H9 (cell line): ENCODE results near the gene ELOVL2. TPM values are rescaled to one million over a fixed set of nuclear protein-coding genes. Genes with fewer than 3 reads are reported as not detected.

Experiments
- DNase-seq: peaks from one replicate; pipeline ENCODE4 v3.0.0-alpha.2; 2017
- H2AFZ ChIP-seq: one replicate; pipeline ENCODE4 v1.6.1; 2013; ENCODE audit warnings: mild to moderate bottlenecking, low read length, control low read depth, moderate library complexity
- H2AK5ac ChIP-seq: 2 replicates; pipeline ENCODE4 v1.6.1; 2013; ENCODE audit warnings: low read length, control low read depth, mixed read lengths; ENCODE audit not compliant: insufficient read length
- H2BK120ac ChIP-seq: one replicate; pipeline ENCODE4 v1.6.1; 2013; ENCODE audit warnings: low read depth, mild to moderate bottlenecking, low read length, control low read depth, inconsistent platforms; ENCODE audit not compliant: poor library complexity, severe bottlenecking
- H2BK12ac ChIP-seq: 2 replicates; pipeline ENCODE4 v1.6.1; 2013; ENCODE audit warnings: low read length, control low read depth, mixed read lengths, low read depth; ENCODE audit not compliant: insufficient read length
- H2BK15ac ChIP-seq: 2 replicates; pipeline ENCODE4 v1.6.1; 2013; ENCODE audit warnings: low read depth, low read length, control low read depth
- H2BK20ac ChIP-seq: one replicate; pipeline ENCODE4 v1.6.1; 2013; ENCODE audit warnings: low read depth, mild to moderate bottlenecking, low read length, control low read depth, inconsistent platforms; ENCODE audit not compliant: poor library complexity, severe bottlenecking
- H2BK5ac ChIP-seq: 2 replicates; pipeline ENCODE4 v1.6.1; 2013; ENCODE audit warnings: low read length, control low read depth, mixed read lengths; ENCODE audit not compliant: insufficient read length
- H3K14ac ChIP-seq: 2 replicates; pipeline ENCODE4 v1.6.1; 2013; ENCODE audit warnings: low read length, control low read depth; ENCODE audit not compliant: insufficient read depth
- H3K18ac ChIP-seq: 2 replicates; pipeline ENCODE4 v1.6.1; 2013; ENCODE audit warnings: low read depth, mild to moderate bottlenecking, mixed read lengths, low read length, control low read depth; ENCODE audit not compliant: insufficient read length
- H3K23ac ChIP-seq: 2 replicates; pipeline ENCODE4 v1.6.1; 2013; ENCODE audit warnings: low read length, control low read depth, mixed read lengths, low read depth; ENCODE audit not compliant: insufficient read length
- H3K23me2 ChIP-seq: 2 replicates; pipeline ENCODE4 v1.6.1; 2013; ENCODE audit warnings: low read depth, mild to moderate bottlenecking, mixed read lengths, low read length, control low read depth; ENCODE audit not compliant: insufficient read length, poor library complexity, severe bottlenecking
- H3K27ac ChIP-seq: 2 replicates; pipeline ENCODE4 v1.5.1; 2013; ENCODE audit warnings: low read length, control low read depth, mixed read lengths, low read depth; ENCODE audit not compliant: insufficient read length
- H3K27me3 ChIP-seq: 2 replicates; pipeline ENCODE4 v1.6.1; 2013; ENCODE audit warnings: low read length, control low read depth, inconsistent platforms; ENCODE audit not compliant: insufficient read depth
- H3K4ac ChIP-seq: 2 replicates; pipeline ENCODE4 v1.6.1; 2013; ENCODE audit warnings: low read depth, mild to moderate bottlenecking, control low read depth, inconsistent platforms, low read length, moderate library complexity
- H3K4me1 ChIP-seq: 2 replicates; pipeline ENCODE4 v1.6.1; 2013; ENCODE audit warnings: low read length, control low read depth, inconsistent platforms; ENCODE audit not compliant: insufficient read depth
- H3K4me2 ChIP-seq: 2 replicates; pipeline ENCODE4 v1.6.1; 2013; ENCODE audit warnings: low read length, control low read depth, mixed read lengths; ENCODE audit not compliant: insufficient read length, insufficient read depth
- H3K56ac ChIP-seq: 2 replicates; pipeline ENCODE4 v1.6.1; 2013; ENCODE audit warnings: low read depth, mild to moderate bottlenecking, mixed read lengths, low read length, control low read depth; ENCODE audit not compliant: insufficient read length
- H3K79me1 ChIP-seq: 2 replicates; pipeline ENCODE4 v1.6.1; 2013; ENCODE audit warnings: low read depth, mild to moderate bottlenecking, moderate library complexity, low read length, control low read depth, inconsistent platforms; ENCODE audit not compliant: insufficient read depth, poor library complexity, severe bottlenecking
- H3K79me2 ChIP-seq: 2 replicates; pipeline ENCODE4 v1.6.1; 2013; ENCODE audit warnings: low read length, control low read depth, inconsistent platforms; ENCODE audit not compliant: insufficient read depth
- H3K9ac ChIP-seq: 2 replicates; pipeline ENCODE4 v1.6.1; 2013; ENCODE audit warnings: low read length, control low read depth, mixed read lengths; ENCODE audit not compliant: insufficient read length; ENCODE audit errors: extremely low read depth
- H3K9me3 ChIP-seq: one replicate; pipeline ENCODE4 v1.6.1; 2013; ENCODE audit warnings: low read depth, low read length, inconsistent platforms; ENCODE audit not compliant: control insufficient read depth
- H3T11ph ChIP-seq: one replicate; pipeline ENCODE4 v1.6.1; 2013; ENCODE audit warnings: mild to moderate bottlenecking, low read length, control low read depth, inconsistent platforms
- H4K20me1 ChIP-seq: one replicate; pipeline ENCODE4 v1.6.1; 2013; ENCODE audit not compliant: control insufficient read depth, insufficient read length, insufficient read depth
- H4K5ac ChIP-seq: 2 replicates; pipeline ENCODE4 v1.6.1; 2013; ENCODE audit warnings: low read depth, mild to moderate bottlenecking, mixed read lengths, low read length, control low read depth; ENCODE audit not compliant: insufficient read length
- H4K8ac ChIP-seq: replicated peaks from 2 replicates; pipeline ENCODE4 v1.6.1; 2013; ENCODE audit warnings: low read length, control low read depth, mixed read lengths, low read depth; ENCODE audit not compliant: insufficient read length
- H4K91ac ChIP-seq: 2 replicates; pipeline ENCODE4 v1.6.1; 2013; ENCODE audit warnings: low read depth, mild to moderate bottlenecking, moderate library complexity, mixed read lengths, low read length, control low read depth; ENCODE audit not compliant: insufficient read length
- H3K27ac Mint-ChIP-seq, 3 experiments: 2 replicates in 2 of 3; 3 replicates in 1 of 3; pipeline ENCODE4 v1.8.0; 2020 to 2021; ENCODE audit warnings: mixed read lengths in 3 of 3, mild to moderate bottlenecking in 1 of 3, moderate library complexity in 1 of 3
- H3K27me3 Mint-ChIP-seq: 2 replicates; pipeline ENCODE4 v1.8.0; 2021; ENCODE audit warnings: low read depth, mild to moderate bottlenecking, moderate library complexity, mixed read lengths
- H3K36me3 Mint-ChIP-seq, 3 experiments: 2 replicates in 2 of 3; 3 replicates in 1 of 3; pipeline ENCODE4 v1.8.0; 2020 to 2021; ENCODE audit warnings: low read depth in 3 of 3, mixed read lengths in 3 of 3; ENCODE audit not compliant: insufficient read depth in 1 of 3
- H3K4me1 Mint-ChIP-seq, 2 experiments: 2 replicates each; pipeline ENCODE4 v1.8.0; 2020; ENCODE audit warnings: mixed read lengths in 2 of 2
- H3K4me3 Mint-ChIP-seq, 2 experiments: 2 replicates in 1 of 2; 3 replicates in 1 of 2; pipeline ENCODE4 v1.8.0; 2020 to 2021; ENCODE audit warnings: mild to moderate bottlenecking in 2 of 2, mixed read lengths in 2 of 2, moderate library complexity in 1 of 2
- H3K9me3 Mint-ChIP-seq, 2 experiments: 2 replicates in 1 of 2; 3 replicates in 1 of 2; pipeline ENCODE4 v1.8.0; 2020; ENCODE audit warnings: mild to moderate bottlenecking in 2 of 2, mixed read lengths in 2 of 2, moderate library complexity in 1 of 2
- WGBS: extraction: QIAGEN DNeasy Blood & Tissue Kit; methylation state at CpG from one replicate; pipeline ENCODE4 v1.1.7; 2013; ENCODE audit warnings: missing lambda C conversion rate, low lambda C conversion rate, mixed read lengths; ENCODE audit not compliant: insufficient read length; ENCODE audit errors: extremely low coverage; 5-methylcytosine and 5-hydroxymethylcytosine counted together
- total RNA-seq: library from RNA; stranded (reverse); gene quantifications from 2 replicates; pipeline ENCODE4 v1.2.1, GENCODE V29; 2021
- TF ChIP-seq, protein P1 (sequence below): fragments of 200-600 bp; sonication (generic); conservative IDR thresholded peaks from 3 replicates; pipeline ENCODE4 v1.8.0; 2021; ENCODE audit warnings: antibody characterized with exemption, mild to moderate bottlenecking

Gene ELOVL2
- total RNA-seq, 1 experiment from 2014 or later: 0.57 TPM

DNA sequence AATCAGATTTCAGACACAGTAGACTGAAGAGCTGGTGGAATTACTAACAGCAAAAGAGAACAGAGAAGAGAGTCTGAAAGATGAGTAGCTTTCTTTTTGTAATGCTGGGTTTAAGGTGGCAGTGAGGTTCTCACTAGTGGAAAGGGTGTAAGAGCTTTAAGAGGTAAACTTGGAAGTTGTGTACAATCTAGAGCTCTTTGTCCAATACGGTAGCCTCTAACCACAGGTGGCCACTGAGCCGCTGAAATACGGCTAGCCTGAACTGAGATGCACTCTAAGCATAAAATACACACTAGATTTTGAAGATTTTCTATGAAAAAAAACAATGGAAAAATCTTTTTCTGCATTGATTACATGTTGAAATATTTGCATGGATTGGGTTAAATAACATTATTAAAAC lies 4.0 kb downstream of the ELOVL2 start:
- TF ChIP-seq, protein P1, sequence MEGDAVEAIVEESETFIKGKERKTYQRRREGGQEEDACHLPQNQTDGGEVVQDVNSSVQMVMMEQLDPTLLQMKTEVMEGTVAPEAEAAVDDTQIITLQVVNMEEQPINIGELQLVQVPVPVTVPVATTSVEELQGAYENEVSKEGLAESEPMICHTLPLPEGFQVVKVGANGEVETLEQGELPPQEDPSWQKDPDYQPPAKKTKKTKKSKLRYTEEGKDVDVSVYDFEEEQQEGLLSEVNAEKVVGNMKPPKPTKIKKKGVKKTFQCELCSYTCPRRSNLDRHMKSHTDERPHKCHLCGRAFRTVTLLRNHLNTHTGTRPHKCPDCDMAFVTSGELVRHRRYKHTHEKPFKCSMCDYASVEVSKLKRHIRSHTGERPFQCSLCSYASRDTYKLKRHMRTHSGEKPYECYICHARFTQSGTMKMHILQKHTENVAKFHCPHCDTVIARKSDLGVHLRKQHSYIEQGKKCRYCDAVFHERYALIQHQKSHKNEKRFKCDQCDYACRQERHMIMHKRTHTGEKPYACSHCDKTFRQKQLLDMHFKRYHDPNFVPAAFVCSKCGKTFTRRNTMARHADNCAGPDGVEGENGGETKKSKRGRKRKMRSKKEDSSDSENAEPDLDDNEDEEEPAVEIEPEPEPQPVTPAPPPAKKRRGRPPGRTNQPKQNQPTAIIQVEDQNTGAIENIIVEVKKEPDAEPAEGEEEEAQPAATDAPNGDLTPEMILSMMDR: no peak
- H3K9ac ChIP-seq: no peak overlapping the region
- Mint-ChIP-seq H3K27me3 (peaks cover 53% of the 10 kb centered on the region), H3K4me1 (peaks cover 19 to 22% of the 10 kb centered on the region in 2 experiments), H3K9me3 (peaks cover 2 to 3% of the 10 kb centered on the region in 2 experiments; a peak in 2 of 5 replicates), H3K4me3 (no peak overlapping the region), H3K36me3 (peaks cover 0 to 2% (median 0%) of the 10 kb centered on the region in 3 experiments; a peak in 1 of 7 replicates), H3K27ac (no peak overlapping the region)
- H4K20me1 ChIP-seq: no peaks in the 10 kb centered on the region
- no peak for DNase-seq
- no peak overlapping the region for H3K18ac ChIP-seq
- H3T11ph ChIP-seq: no peak overlapping the region
- no peaks in the 10 kb centered on the region for H3K79me2 ChIP-seq
- H3K14ac ChIP-seq: no peak overlapping the region
- no peak overlapping the region for H3K4ac ChIP-seq
- no peak overlapping the region for H3K56ac ChIP-seq
- H2BK12ac ChIP-seq: no peak overlapping the region
- no peaks in the 10 kb centered on the region for H3K79me1 ChIP-seq
- no peak overlapping the region for H2AFZ ChIP-seq
- no peak overlapping the region for H2BK120ac ChIP-seq
- H2AK5ac ChIP-seq: no peak overlapping the region
- no peak overlapping the region for H4K8ac ChIP-seq
- H3K4me2 ChIP-seq: no peak overlapping the region
- H3K4me1 ChIP-seq: peaks cover 3% of the 10 kb centered on the region; the same call in 1 of the 2 replicates
- H2BK20ac ChIP-seq: no peak overlapping the region
- H3K23ac ChIP-seq: no peak overlapping the region
- peaks cover 14% of the 10 kb centered on the region for H3K27me3 ChIP-seq
- H3K23me2 ChIP-seq: peaks cover 6% of the 10 kb centered on the region
- no peak overlapping the region for H2BK15ac ChIP-seq
- WGBS: no CpG with 5 or more reads among the region's 3 CpGs
- H3K9me3 ChIP-seq: no peaks in the 10 kb centered on the region
- H4K91ac ChIP-seq: no peak overlapping the region
- no peak overlapping the region for H4K5ac ChIP-seq
- H3K27ac ChIP-seq: no peak overlapping the region
- no peak overlapping the region for H2BK5ac ChIP-seq
